Measurements from ENCODE around the gene MINDY4B. TPM values are rescaled to one million over a fixed set of nuclear protein-coding genes. Genes with fewer than 3 reads are reported as not detected.

The MINDY4B gene
- polyA plus RNA-seq, 1 of the 3 experiments (the other 2 are of a cell fraction) = not detected

- Histone ChIP-seq H3K9me2 (no peaks in the 10 kb centered on the region), H3K9me3 (no peaks in the 10 kb centered on the region), H2AFZ (ENCODE audit: low read depth) (no peak overlapping the region), H3K4me2 (no peak overlapping the region), H4K20me1 (ENCODE audit: insufficient read depth) (no peaks in the 10 kb centered on the region), H3K36me3 (replicated peaks in 1 of 2; ENCODE audit: control insufficient read depth in 1 of 2, insufficient read depth in 2 of 2, low read length in 1 of 2) (no peaks in the 10 kb centered on the region), H3K4me1 (ENCODE audit: control insufficient read depth in 1 of 2, insufficient read depth in 2 of 2, low read depth in 1 of 2, low read length in 1 of 2) (no peaks in the 10 kb centered on the region; a peak in 1 of 4 replicates), H3K79me2 (ENCODE audit: insufficient read depth) (no peaks in the 10 kb centered on the region), H3K27ac (ENCODE audit: low read depth in 2 of 2, low read length in 1 of 2) (no peak overlapping the region), H3K9ac (no peak overlapping the region), H3K27me3 (ENCODE audit: insufficient read depth) (peaks cover 33% of the 10 kb centered on the region; the same call in 1 of the 2 replicates), H3F3A (replicated peaks; ENCODE audit: insufficient read depth) (no peaks in the 10 kb centered on the region), H3K4me3 (ENCODE audit: low read depth in 2 of 2, low read length in 1 of 2) (no peak overlapping the region)
- ChIA-PET CTCF (no interaction called here), POLR2A (no interaction called here)
- WGBS (ENCODE audit: low lambda C conversion rate) = 0% methylated on average over 2 of the region's 2 CpGs
- TF ChIP-seq ELF1 (IDR thresholded peaks at IDR 0.05) (no peak), RXRA (IDR thresholded peaks at IDR 0.05; ENCODE audit: borderline replicate concordance, low read depth) (no peak), NRF1 (IDR thresholded peaks at IDR 0.05; ENCODE audit: low read depth, low read length) (no peak)
- DNase-seq = no peak
Observed at GRCh38 chr3:150899141-150899540, 6.1 kb downstream of the MINDY4B start.

- no peaks in the 10 kb centered on the region; a peak in 1 of 4 replicates for H3K4me1 ChIP-seq (ENCODE audit: control insufficient read depth in 1 of 2, insufficient read depth in 2 of 2, low read depth in 1 of 2, low read length in 1 of 2)
Observed at GRCh38 chr3:150898046-150898754, 7.0 kb downstream of the MINDY4B start.

More at GRCh38 chr3:150898046-150898754, 7.0 kb downstream of the MINDY4B start:
- peaks cover 33% of the 10 kb centered on the region; the same call in 1 of the 2 replicates for H3K27me3 ChIP-seq (ENCODE audit: insufficient read depth)
- CTCF ChIA-PET = no interaction called here
- no peak overlapping the region for H3K9ac ChIP-seq
- no peak overlapping the region for H3K4me3 ChIP-seq (ENCODE audit: low read depth in 2 of 2, low read length in 1 of 2)
- H3K9me2 ChIP-seq = no peaks in the 10 kb centered on the region
- no peaks in the 10 kb centered on the region for H3K9me3 ChIP-seq
- WGBS (ENCODE audit: low lambda C conversion rate) = 29% methylated on average over 3 of the region's 3 CpGs
- H3K27ac ChIP-seq (ENCODE audit: low read depth in 2 of 2, low read length in 1 of 2) = no peak overlapping the region
- TF ChIP-seq PBX3 (IDR thresholded peaks at IDR 0.05) (no peak), TCF12 (IDR thresholded peaks at IDR 0.05) (no peak), USF1 (IDR thresholded peaks at IDR 0.05; ENCODE audit: borderline replicate concordance, low read depth) (no peak), ZBTB33 (IDR thresholded peaks at IDR 0.05; ENCODE audit: borderline replicate concordance, low read depth) (no peak), RCOR1 (IDR thresholded peaks at IDR 0.05; ENCODE audit: low read length) (no peak), USF2 (IDR thresholded peaks at IDR 0.05; ENCODE audit: borderline replicate concordance, low read depth, low read length) (no peak), IRF3 (IDR thresholded peaks at IDR 0.05; ENCODE audit: low read depth, low read length) (no peak), RXRA (IDR thresholded peaks at IDR 0.05; ENCODE audit: borderline replicate concordance, low read depth) (no peak), TEAD4 (IDR thresholded peaks at IDR 0.05; ENCODE audit: borderline replicate concordance, insufficient read depth) (no peak), NRF1 (IDR thresholded peaks at IDR 0.05; ENCODE audit: low read depth, low read length) (no peak), SMC3 (IDR thresholded peaks at IDR 0.05; ENCODE audit: low read depth, low read length) (no peak), GABPA (IDR thresholded peaks at IDR 0.05; ENCODE audit: low read depth) (no peak), RFX5 (IDR thresholded peaks at IDR 0.05; ENCODE audit: low read length) (no peak), EZH2phosphoT487 (IDR thresholded peaks at IDR 0.05; ENCODE audit: borderline replicate concordance, low read depth) (no peak), JUND (IDR thresholded peaks at IDR 0.05) (no peak), YY1 (IDR thresholded peaks at IDR 0.05; ENCODE audit: low read depth) (no peak), CTCF (IDR thresholded peaks at IDR 0.05) (no peak), CHD2 (IDR thresholded peaks at IDR 0.05; ENCODE audit: low read length, partially characterized antibody) (no peak)
- H3K36me3 ChIP-seq (replicated peaks in 1 of 2; ENCODE audit: control insufficient read depth in 1 of 2, insufficient read depth in 2 of 2, low read length in 1 of 2) = no peaks in the 10 kb centered on the region
- H3K79me2 ChIP-seq (ENCODE audit: insufficient read depth) = no peaks in the 10 kb centered on the region
- no peak overlapping the region for H2AFZ ChIP-seq (ENCODE audit: low read depth)
- no peaks in the 10 kb centered on the region for H3F3A ChIP-seq (replicated peaks; ENCODE audit: insufficient read depth)
- H3K4me2 ChIP-seq = no peak overlapping the region
- no peaks in the 10 kb centered on the region for H4K20me1 ChIP-seq (ENCODE audit: insufficient read depth)
- no peak for DNase-seq
- POLR2A ChIA-PET = no interaction called here

Data from SK-N-SH (cell line).